ENCODE measurements around the gene PLEKHM3. TPM values are rescaled to one million over a fixed set of nuclear protein-coding genes. Genes with fewer than 3 reads are reported as not detected.

Gene PLEKHM3
- total and polyA plus RNA-seq, 2 of the 13 experiments (the other 11 are each of a cell fraction or from before 2014, with no cell fraction given) = 4.5 to 4.7 TPM

- intact Hi-C loops (cut with micrococcal nuclease; ENCODE audit: unreplicated experiment) = no loop called here
- ATAC-seq (no peak), FAIRE-seq (no peak), DNase-seq (ENCODE audit: low spot score) (no peak)
- in situ Hi-C loops (cut with HindIII; ENCODE audit: extremely low pct_ligation_motif_present, low pct_unique_long_range_greater_than_20kb) = no loop called here
- Histone ChIP-seq H3K27me3 (ENCODE audit: control insufficient read depth in 1 of 2, insufficient read depth in 2 of 2, low read length in 2 of 2) (no peaks in the 10 kb centered on the region), H3K36me3 (replicated peaks in 1 of 2; ENCODE audit: control insufficient read depth in 1 of 2, insufficient read depth in 2 of 2, low read length in 2 of 2) (no peaks in the 10 kb centered on the region), H3K4me2 (ENCODE audit: low read depth, low read length) (no peak overlapping the region), H3K9ac (ENCODE audit: insufficient read depth, low read depth, low read length) (no peak overlapping the region), H3K79me2 (ENCODE audit: insufficient read depth, low read length) (no peaks in the 10 kb centered on the region), H4K20me1 (ENCODE audit: insufficient read depth, low read length) (no peaks in the 10 kb centered on the region), H3K9me3 (ENCODE audit: low read length) (no peaks in the 10 kb centered on the region), H2AFZ (ENCODE audit: low read length) (no peak overlapping the region), H3K27ac (ENCODE audit: extremely low read length, insufficient read depth, low read length) (no peak overlapping the region), H3K4me1 (ENCODE audit: insufficient read depth, low read length) (peaks cover 44% of the 10 kb centered on the region), H3K4me3 (replicated peaks in 1 of 3; ENCODE audit: insufficient read depth in 1 of 3, low read depth in 2 of 3, low read length in 3 of 3) (no peak overlapping the region)
- ChIA-PET CTCF (ENCODE audit: low intra/inter-chr PET ratio, low total read pairs) (no interaction called here), POLR2A (interaction anchor here (0.6 to 3.5 kb wide), 3 partner anchors 16 to 54 kb away, joined by 3 to 12 read pairs (median 4); no protein-coding TSS in a partner anchor)
- WGBS (ENCODE audit: low lambda C conversion rate) = 96% methylated on average over 5 of the region's 5 CpGs
- BruUV-seq (replicated peaks) = no TSS peak
- TF ChIP-seq DRAP1 (CRISPR knock-in tag; IDR thresholded peaks at IDR 0.05) (no peak), NFKB2 (CRISPR knock-in tag; IDR thresholded peaks at IDR 0.05; ENCODE audit: borderline replicate concordance) (no peak), GMEB2 (CRISPR knock-in tag; IDR thresholded peaks at IDR 0.05; ENCODE audit: low read depth) (no peak), KLF11 (CRISPR knock-in tag; IDR thresholded peaks at IDR 0.05) (no peak), ETV5 (CRISPR knock-in tag; IDR thresholded peaks at IDR 0.05; ENCODE audit: borderline replicate concordance) (no peak), GLMP (CRISPR knock-in tag; IDR thresholded peaks at IDR 0.05; ENCODE audit: borderline replicate concordance) (no peak), RBFOX2 (IDR thresholded peaks at IDR 0.05; ENCODE audit: low read depth, low read length) (no peak), ZNF407 (CRISPR knock-in tag; IDR thresholded peaks at IDR 0.05; ENCODE audit: not compliant biosample characterization) (no peak), SPEN (CRISPR knock-in tag; IDR thresholded peaks at IDR 0.05; ENCODE audit: low read depth) (no peak), NFE2L2 (IDR thresholded peaks at IDR 0.05; ENCODE audit: low read length) (no peak), ZNF564 (CRISPR knock-in tag; IDR thresholded peaks at IDR 0.05) (no peak), ARHGAP35 (CRISPR knock-in tag; IDR thresholded peaks at IDR 0.05; ENCODE audit: borderline replicate concordance) (no peak), CCAR2 (optimal IDR thresholded peaks at IDR 0.05; ENCODE audit: low read depth, low read length) (no peak)
Observed at GRCh38 chr2:207951734-207952470, 73.4 kb downstream of the PLEKHM3 start.

All from HepG2 (cell line).